GM10847 (cell line): Measurements from ENCODE around the gene ATP1B1.

ENCODE experiments used
- POLR2A ChIP-seq: IDR thresholded peaks from 2 replicates; pipeline ENCODE4 v1.6.1; 2011; ENCODE audit not compliant: insufficient read length; ENCODE audit errors: extremely low read depth

The ATP1B1 gene

DNA sequence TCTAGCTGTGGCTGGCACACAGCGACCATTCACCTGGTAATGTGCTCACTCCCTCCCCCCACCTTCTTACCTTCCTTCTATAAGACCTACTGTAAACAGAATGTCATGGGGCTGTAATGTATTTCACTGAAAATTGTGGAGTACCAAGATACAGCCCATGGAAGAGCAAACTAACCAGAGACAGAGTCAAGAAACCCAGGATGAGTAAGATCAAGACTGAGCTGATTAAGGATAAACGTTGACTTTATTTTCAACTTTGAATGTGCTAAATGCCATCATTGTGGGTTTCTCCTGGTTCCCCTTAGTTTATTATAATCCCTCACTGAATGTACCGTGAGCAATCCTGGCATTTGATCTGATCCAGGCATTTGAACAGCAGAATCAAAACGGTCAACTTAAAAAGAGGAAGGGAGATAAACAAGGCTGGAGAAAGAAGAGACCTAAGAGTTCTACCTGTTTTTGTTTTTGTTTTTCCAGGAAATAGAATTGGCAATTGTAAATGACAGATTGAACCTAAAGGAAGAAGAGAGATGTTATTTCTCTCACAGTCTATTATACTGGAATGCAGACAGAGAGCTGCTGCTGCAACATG lies 16.1 kb upstream of the ATP1B1 start:
- no peak for TF ChIP-seq POLR2A

DNA sequence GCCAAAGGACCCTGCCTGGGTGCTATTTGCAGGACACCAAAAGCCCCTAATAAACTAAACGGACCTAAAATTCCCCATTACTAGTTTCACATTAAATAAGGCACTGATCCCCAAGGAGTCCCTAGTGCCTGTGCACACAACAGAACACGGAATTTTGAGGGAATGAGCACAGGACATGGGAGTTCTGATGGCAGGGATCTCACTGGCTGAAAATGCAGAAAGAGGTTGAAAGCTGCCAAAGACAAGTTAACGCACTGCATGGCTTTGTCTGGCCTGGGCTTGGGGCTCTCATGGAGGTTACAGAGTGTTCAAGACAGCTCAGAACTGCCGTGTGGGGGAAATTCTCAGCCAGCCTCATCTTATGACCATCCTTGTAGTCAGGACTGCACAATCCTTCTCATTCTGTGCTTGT lies 15.6 kb upstream of the ATP1B1 start:
- TF ChIP-seq POLR2A = no peak

DNA sequence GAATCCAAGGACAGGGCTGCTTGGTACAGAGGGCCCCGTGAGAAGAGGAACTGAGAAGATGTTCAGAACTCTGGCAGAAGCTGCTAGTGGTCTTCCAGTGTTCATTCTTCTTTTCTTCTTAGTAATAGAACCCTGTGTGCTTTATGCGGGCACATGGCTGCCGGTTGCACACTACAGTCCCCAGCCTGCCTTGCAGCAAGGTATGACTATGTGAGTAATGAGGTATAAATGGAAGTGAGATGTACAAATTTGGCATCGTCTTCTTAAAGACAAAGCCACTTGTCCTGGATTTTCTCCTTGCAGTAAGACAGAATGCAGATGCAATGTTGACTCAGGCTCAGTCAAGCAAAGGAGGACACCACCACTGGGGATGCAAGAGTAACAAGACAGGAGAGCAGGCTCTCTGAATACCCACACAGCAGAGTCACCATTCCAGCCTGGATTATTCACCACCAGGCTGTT lies 15.0 kb upstream of the ATP1B1 start:
- TF ChIP-seq POLR2A = no peak

DNA sequence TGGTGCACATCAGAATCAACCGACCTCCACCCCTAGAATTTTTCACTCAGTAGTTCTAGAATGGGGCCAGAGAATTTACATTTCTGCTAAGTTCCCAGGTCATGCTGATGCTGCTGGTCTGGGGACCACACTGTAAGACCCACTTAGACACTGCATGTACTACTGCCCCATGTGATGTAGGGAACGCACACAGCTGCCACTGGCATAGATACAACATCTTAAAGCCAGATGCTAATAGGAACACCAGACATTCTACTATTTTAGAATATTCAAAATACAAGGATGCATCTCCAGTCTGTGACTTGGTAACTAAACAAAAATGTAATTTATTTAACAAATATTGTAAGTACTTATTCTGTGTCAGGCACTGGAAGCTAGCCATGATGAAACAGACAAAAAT lies 14.1 kb upstream of the ATP1B1 start:
- TF ChIP-seq POLR2A = no peak

DNA sequence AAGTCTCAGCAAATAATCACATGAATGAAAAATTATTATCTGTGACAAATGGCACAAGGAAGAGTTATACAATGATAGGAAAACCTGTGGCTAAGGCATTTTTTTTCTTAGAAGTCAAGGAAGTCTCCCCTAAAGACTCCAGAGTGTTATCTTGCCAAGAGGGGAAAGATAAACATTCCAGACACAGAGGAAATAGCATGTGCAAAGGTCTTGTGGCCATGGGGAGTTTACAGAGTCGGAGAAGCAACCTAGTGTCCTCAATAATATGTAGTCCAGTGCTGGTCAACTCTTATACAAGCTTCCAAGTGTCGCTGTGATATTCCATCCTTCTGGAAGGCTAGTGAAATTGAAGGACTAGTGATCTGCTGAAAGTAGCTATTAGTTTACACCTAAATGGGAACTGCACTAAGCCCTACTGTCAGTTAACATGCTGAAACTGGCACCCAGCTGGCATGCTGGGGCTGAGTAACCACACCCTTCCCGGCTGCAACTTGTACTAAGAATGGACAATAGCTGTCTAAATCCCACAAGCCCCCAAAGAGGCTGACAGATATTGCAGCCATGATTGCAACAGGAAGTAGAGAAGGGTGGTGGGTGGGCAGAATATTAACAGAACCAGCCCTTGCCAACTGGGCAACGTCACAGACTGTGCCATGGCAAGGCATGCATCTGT lies 11.5 kb upstream of the ATP1B1 start:
- no peak for TF ChIP-seq POLR2A

DNA sequence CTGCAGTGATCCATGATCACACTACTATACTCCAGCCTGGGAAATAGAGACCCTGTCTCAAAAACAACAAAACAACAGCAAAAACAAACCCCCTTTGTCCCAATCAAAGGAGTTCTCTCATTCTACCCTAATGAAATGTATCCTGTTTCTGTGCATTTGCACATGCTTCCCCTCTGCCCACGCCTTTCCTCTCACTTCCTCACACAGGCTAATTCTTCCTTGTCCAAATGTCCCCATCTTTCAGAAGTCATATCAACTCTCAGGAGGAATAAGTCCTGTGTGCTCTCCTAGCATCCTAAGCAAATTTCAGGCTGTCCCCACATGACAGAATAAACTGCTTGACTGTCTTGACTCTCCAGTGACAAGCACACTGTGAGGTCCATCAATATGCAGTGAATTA lies 8.1 kb upstream of the ATP1B1 start:
- no peak for TF ChIP-seq POLR2A

DNA sequence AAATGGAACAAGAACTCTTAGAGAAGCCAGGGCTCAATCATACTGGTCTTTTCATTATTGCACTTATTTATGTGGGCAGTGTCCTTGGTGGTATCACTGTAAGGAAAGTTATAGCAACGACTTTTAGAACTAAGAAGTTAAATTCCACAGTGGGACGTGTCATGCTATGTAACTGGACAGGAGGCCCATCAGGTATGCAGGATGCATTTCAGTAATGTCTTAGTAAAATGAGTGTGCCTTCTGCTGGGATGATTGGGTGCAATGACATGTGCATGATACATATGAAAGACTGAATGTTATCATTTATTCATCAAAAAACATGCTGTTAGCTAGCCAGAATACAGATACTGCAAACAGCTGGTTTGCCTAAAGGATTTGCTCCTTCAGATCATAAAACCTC lies 6.9 kb upstream of the ATP1B1 start:
- TF ChIP-seq POLR2A = no peak

DNA sequence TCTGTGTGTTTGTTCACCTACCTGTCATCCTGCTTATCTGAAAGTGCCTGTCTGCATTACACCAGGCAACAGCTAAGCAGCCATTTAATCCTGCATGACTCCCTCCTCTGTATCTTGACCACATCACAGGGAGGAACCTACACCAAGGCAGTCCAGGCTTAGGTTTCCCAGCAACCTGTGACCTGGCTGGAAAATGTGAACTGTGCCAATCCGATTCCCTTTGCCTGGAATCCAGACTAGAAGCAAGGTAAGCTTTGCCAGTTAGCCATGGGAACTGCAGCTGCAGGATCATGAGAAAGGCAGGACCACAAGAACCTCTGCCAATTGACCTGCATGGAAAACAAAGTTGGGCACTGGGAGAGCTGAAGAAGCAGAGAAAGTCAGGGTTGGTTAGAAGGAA lies 6.3 kb upstream of the ATP1B1 start:
- no peak for TF ChIP-seq POLR2A

DNA sequence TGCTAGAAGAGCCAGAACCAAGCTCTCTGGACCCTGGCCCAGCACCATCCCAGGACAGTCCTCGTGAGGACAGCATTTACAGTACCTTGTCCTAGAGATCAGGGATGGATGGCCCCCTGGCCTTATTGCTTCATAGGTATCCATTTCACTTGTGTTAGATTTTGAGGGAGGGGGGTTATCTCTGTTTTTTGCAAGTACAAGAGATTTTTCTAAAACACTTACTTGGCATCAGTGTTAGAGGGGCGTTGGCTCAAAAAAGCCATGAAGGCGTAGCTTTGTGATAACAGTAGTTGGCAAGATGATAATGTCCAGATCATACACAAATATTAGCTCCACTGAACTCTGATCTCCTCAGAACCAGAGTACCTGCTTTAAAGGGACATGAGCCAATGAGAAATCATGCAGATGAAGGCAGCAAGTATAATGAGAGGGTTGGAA lies 5.8 kb upstream of the ATP1B1 start:
- no peak for TF ChIP-seq POLR2A

DNA sequence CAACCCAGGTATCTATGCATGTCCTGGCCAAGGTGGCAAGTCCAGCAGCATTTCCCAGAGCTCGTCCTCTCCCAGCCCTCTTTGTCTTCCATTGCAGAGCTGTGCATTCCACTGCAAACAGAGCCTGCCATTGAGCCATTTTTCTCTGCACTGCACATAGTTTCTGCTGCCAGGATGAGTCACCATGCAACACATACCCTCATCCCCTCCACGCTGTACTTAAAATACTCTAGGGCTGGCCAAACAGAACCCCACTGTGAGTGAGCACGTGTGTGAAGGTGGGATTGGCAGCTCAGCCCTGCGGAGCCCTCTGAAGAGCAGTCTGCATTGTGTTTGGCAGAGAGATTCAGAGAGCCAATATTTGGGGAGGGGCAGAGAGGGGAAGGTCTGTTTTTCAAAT lies 3.9 kb upstream of the ATP1B1 start:
- no peak for TF ChIP-seq POLR2A

DNA sequence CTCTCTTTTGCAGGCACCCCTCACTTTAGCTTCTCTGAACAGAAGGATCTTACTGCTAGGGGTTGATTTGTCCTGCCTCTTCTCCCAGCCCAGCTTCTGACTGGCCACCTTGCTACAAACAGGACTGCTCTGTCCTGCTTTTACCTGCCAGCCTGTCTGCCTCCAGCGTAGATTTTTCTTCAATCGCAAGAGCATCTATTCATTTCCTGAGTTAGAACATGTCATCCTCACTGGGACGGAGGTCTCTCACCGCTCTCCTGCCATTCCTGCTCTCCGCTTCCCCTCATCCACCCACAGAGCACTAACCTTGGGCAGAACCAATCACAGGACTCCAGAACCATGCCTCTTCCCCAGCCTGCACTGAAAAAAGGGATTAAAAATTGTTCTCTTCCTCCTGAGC lies 3.5 kb upstream of the ATP1B1 start:
- no peak for TF ChIP-seq POLR2A

DNA sequence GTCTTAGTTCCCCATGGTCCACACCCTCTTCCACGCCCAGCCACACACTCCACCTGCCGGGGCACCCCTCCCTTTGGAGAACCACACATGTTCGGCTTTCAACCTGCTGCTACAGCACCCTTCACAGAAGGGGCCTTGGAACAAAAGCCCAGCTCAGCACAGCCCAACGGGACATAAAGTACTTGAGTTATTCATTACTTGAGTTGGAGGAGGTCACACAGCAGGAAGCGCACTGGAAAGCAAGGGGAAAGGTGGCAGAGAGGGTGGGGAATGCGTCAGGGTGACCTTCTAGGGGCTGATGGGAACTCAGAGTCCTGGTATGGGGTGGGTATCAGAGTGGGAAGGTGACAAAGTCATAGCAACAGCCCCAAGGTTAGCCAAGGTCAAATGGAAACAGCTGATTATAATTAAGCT lies 3.0 kb upstream of the ATP1B1 start:
- no peak for TF ChIP-seq POLR2A

DNA sequence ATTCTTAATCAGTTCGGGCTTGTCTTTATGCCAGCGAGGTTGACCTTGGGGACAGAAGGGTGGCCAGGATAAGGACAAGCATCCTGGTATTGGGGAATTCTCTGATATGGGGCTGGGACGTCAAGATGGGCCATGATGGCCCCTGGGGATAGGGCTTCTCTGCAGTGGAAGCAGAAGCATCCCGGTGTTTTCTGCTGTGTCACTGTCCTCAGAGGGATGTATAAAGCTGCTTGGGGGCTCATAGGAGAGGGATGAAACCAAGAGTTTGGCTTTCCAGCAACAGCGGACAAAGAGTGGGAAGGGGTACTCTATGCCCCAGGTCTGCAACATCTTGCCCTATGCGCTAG lies 1.4 kb upstream of the ATP1B1 start:
- TF ChIP-seq POLR2A = no peak

DNA sequence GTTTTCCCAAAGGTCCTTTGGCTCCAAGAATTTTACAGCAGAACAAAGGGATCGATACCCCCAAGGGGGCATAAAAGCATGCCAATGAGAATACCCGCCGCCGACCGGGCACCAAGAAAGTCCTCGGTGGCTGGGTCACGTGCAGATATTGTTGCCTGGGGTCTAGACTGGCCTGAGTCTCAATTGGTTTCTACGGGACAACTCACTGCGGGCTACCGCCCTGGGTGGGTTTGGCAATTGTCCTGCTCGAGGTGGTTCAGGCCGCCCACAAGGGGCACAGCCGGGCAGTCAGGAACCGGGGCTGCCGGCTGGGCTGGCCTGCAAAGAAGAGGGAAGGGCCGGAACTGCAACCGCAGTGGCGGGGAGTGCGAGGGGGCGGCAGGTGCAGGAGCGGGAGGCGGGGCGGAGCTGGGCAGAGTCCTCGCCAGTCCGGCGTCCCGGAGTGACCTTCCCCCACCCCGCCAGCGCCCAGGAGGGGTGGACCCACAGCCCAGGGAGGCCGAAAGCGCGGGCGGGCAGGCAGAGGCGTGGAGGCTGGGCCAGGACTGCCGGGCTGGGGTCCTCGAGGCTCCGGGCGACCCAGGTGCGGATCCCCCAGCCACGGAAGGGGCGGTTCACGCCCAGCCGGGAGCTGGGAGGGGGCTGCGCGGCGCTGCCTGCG lies 926 bp upstream of the ATP1B1 start:
- TF ChIP-seq POLR2A = no peak

DNA sequence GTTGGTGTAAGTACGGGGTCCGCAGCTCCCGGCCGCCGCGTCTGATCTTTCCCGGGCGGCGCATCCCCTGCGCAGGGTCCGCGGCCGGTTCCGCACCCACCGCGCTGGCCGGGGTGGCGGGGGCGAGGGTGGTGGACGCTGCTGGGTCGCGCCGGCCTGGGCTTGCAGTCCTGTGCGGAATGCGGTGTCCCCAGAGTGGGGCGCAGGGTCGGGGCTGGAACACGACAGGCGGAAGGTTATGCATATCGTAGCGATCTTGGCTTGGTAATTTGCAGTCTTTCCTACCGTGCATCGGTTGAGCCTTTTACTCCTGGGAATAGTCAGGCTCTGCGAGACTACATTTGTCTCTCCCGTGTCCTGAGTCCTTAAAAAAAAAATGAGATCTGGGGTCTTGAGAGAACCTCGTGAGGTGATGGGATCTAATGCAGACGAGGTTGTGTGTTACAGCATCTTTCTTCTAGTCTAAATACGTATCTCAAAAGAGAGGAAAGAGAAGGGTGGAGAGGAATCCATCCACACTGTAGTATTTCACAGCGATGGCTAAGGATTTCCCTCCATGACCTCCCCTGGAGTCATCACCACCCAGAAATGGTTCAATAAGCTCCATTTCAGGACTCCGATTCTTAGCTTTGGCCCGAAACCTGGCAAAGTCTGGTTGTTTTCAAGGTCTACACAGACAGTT lies 572 bp downstream of the ATP1B1 start:
- TF ChIP-seq POLR2A = no peak

DNA sequence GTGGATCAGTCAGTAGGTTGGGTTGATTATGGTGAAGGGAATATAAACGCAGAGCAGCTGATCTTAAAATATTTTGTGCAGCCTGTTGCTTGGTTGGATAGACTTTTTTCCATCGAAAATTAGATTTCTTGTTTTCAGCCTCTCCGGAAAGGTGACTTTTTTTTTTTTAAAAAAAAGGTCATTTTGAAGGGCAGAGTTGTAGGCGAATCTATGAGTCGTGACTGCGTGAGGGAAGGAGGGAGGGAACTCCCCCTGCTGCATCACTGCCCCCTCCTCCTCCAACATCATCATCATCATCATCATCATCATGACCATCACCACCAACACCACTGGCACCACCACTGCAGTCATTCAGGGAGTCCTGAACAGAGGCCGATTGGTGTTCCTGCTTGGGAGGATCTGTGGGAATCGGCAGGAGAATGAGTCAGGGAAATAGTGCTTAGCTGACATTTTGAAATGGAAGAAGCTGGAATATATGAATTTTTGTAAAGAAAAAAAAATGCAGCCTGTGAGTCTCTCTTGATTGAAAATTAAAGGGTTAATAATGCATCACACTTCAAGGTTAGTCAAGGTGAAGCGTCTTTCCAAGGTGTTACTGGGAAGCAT lies 1.2 kb downstream of the ATP1B1 start:
- TF ChIP-seq POLR2A = no peak
